GM12801 (cell line): Measurements from ENCODE around the gene CACTIN.

Experiments used
- CTCF ChIP-seq: IDR thresholded peaks from one replicate; pipeline ENCODE4 v1.5.1; 2011; ENCODE audit warnings: control low read depth; ENCODE audit not compliant: insufficient read length; ENCODE audit errors: extremely low read depth

CACTIN gene

DNA sequence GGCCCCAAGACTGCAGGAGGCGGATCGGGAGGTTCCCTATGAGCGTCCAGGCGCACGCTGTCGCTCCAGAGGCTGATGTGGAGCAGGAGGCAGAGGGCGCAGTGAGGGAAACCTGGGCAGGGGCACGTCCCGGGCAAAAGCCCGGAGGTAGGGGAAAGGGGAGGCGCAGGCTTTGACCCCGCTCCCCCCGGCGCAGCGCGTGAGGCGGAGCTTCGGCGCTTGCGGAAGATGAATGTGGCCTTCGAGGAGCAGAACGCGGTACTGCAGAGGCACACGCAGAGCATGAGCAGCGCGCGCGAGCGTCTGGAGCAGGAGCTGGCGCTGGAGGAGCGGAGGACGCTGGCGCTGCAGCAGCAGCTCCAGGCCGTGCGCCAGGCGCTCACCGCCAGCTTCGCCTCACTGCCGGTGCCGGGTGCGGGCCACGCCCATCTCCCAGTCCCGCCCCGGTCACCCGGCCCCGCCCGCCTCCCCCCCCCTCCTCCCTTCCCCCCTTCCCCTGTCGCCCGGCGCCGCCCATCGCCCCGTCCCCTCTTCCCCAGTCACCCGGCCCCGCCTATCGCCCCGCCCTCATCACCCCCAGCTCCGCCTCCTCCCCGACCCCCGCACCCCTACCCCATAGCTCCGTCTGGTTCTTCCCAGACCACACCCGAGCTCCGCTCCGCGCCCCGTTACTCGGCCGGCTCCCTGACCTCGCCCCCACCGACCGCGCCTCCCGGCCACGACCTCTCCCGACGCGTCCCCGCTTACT lies 49.7 kb downstream of the CACTIN start:
- no peak for TF ChIP-seq CTCF

GRCh38 chr19:3575949-3576673 lies 50.5 kb downstream of the CACTIN start:
- TF ChIP-seq CTCF, result no peak

DNA sequence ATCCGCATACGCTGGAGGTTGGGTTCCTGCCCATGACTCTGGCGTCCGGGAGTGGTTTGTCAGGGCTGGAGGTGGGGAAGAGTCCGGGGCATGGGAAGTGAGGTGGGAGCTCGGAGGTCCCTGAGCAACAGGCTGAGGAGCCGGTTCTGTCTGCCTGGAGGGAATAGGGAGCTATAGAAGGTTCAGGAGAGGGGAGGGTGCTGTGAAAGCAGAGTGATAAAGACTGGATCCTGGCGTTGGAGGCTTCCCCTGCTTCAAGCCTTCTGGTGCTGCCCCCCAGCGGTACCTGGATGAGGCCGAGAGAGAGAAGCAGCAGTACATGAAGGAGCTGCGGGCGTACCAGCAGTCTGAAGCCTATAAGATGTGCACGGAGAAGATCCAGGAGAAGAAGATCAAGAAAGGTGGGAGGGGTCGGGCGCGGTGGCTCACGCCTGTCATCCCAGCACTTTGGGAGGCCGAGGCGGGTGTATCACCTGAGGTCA lies 51.3 kb downstream of the CACTIN start:
- no peak for TF ChIP-seq CTCF

DNA sequence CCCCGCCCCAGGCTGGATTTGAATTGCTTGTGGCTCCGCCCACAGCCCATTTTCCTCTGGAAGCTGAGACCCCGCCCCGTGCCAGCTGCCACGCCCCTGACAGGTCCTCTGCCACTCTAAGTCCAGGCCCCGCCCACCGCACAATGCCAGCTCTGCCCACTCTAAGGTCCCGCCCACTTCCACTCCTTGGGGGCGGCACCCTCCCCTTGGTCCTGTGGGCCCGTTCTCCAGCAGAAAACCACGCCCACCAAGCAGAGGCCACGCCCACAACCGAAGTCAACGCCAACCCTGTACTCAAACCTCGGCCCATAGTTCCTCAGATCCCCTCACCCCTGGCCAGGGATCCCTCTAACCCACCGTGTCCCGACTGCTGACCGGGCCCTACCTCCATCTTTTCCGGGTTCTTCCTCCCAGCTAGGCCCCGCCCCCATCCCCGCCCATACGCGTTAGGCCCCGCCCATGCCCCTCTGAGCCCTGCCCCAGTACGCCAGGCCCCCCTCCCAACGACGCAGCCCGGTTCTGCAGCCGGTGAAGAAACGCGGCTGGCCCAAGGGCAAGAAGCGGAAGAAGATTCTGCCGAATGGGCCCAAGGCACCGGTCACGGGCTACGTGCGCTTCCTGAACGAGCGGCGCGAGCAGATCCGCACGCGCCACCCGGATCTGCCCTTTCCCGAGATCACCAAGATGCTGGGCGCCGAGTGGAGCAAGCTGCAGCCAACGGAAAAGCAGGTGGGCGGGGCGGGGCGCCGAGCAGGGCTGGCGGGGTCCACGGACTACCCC lies 52.5 kb downstream of the CACTIN start:
- TF ChIP-seq CTCF, result no peak

DNA sequence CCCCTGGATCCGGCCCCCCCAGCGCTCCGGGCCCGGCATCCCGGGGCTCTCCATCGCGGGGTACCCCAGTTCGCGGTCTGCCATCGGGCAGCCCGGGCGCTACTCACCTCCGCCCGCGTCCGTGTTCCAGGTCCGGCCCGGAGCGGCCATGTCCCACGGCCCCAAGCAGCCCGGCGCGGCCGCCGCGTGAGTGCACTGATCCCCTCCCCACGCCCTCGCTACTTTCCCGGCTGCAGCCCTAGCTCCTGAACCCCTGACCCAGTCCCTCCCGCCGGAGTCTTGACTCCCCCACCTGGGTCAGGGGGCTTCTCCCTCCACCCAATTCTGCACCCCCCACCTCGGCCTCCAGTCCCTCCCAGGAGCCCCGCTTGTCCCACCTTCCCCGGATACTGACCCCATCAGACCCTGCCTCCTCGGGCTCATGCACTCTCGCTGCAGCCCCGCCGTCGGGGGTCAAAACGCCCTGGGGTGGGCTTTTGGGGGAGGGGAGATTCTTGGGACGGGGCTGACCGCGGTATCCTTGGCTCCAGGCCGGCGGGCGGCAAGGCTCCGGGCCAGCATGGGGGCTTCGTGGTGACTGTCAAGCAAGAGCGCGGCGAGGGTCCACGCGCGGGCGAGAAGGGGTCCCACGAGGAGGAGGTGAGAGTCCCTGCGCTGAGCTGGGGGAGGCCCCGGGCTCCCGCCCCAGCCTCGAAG lies 53.3 kb downstream of the CACTIN start:
- TF ChIP-seq CTCF, result no peak

- TF ChIP-seq CTCF, result no peak
Observed at GRCh38 chr19:3572855-3573161, 53.8 kb downstream of the CACTIN start, which contains the start of gene HMG20B. TSS of gene HMG20B (plus strand) at chr19:3572944. CDS start at chr19:3573310, 366 bp downstream.
